ENCODE measurements around the gene CRISPLD2.

Gene CRISPLD2

GRCh38 chr16:84788920-84789391 lies 30.8 kb upstream of the CRISPLD2 start:
- no peak for TF ChIP-seq CTCF (IDR thresholded peaks at IDR 0.05; ENCODE audit: low read depth, low read length, missing control alignments)
- H3K4me3 ChIP-seq (replicated peaks; ENCODE audit: low read depth, low read length) = no peak overlapping the region
- DNase-seq (ENCODE audit: extremely low read depth, low read depth) = peak; percentile 74

GRCh38 chr16:84789431-84789830 lies 30.4 kb upstream of the CRISPLD2 start:
- no peak overlapping the region; the same call in 1 of the 2 replicates for H3K4me3 ChIP-seq (replicated peaks; ENCODE audit: low read depth, low read length)
- no peak for DNase-seq (ENCODE audit: extremely low read depth, low read depth)
- no peak for TF ChIP-seq CTCF (IDR thresholded peaks at IDR 0.05; ENCODE audit: low read depth, low read length, missing control alignments)

- no peak for TF ChIP-seq CTCF (IDR thresholded peaks at IDR 0.05; ENCODE audit: low read depth, low read length, missing control alignments)
- no peak overlapping the region for H3K4me3 ChIP-seq (replicated peaks; ENCODE audit: low read depth, low read length)
- DNase-seq (ENCODE audit: extremely low read depth, low read depth) = no peak
Observed at GRCh38 chr16:84790301-84790700, 29.5 kb upstream of the CRISPLD2 start.

GRCh38 chr16:84791088-84791487 lies 28.7 kb upstream of the CRISPLD2 start:
- DNase-seq (ENCODE audit: extremely low read depth, low read depth) = no peak
- no peak for TF ChIP-seq CTCF (IDR thresholded peaks at IDR 0.05; ENCODE audit: low read depth, low read length, missing control alignments)
- no peak overlapping the region for H3K4me3 ChIP-seq (replicated peaks; ENCODE audit: low read depth, low read length)

GRCh38 chr16:84791501-84791900 lies 28.3 kb upstream of the CRISPLD2 start:
- TF ChIP-seq CTCF (IDR thresholded peaks at IDR 0.05; ENCODE audit: low read depth, low read length, missing control alignments) = no peak
- no peak overlapping the region for H3K4me3 ChIP-seq (replicated peaks; ENCODE audit: low read depth, low read length)
- DNase-seq (ENCODE audit: extremely low read depth, low read depth) = no peak

GRCh38 chr16:84794186-84794585 lies 25.6 kb upstream of the CRISPLD2 start:
- DNase-seq (ENCODE audit: extremely low read depth, low read depth) = no peak
- no peak for TF ChIP-seq CTCF (IDR thresholded peaks at IDR 0.05; ENCODE audit: low read depth, low read length, missing control alignments)
- H3K4me3 ChIP-seq (replicated peaks; ENCODE audit: low read depth, low read length) = no peak overlapping the region

GRCh38 chr16:84794626-84795025 lies 25.2 kb upstream of the CRISPLD2 start:
- TF ChIP-seq CTCF (IDR thresholded peaks at IDR 0.05; ENCODE audit: low read depth, low read length, missing control alignments) = no peak
- no peak overlapping the region for H3K4me3 ChIP-seq (replicated peaks; ENCODE audit: low read depth, low read length)
- no peak for DNase-seq (ENCODE audit: extremely low read depth, low read depth)
